GM19023 (cell line): ENCODE data around the gene MEP1A.

ENCODE experiments used
- ATAC-seq: cut with Tn5 transposase; IDR thresholded peaks from one replicate; pipeline ENCODE4 v1.9.1; 2021; ENCODE audit warnings: mild to moderate bottlenecking, moderate library complexity; ENCODE audit not compliant: unreplicated experiment

The MEP1A gene

GRCh38 chr6:46776070-46776712, 17.0 kb upstream of the MEP1A start:
- no peak for ATAC-seq

GRCh38 chr6:46777476-46778346, 15.5 kb upstream of the MEP1A start:
- no peak for ATAC-seq

- no peak for ATAC-seq
Observed at GRCh38 chr6:46781478-46782378, 11.5 kb upstream of the MEP1A start.

GRCh38 chr6:46784535-46784934, 8.7 kb upstream of the MEP1A start:
- no peak for ATAC-seq

- ATAC-seq, result no peak
Observed at GRCh38 chr6:46787871-46788540, 5.2 kb upstream of the MEP1A start.

- ATAC-seq, result no peak
Observed at GRCh38 chr6:46788791-46789190, 4.4 kb upstream of the MEP1A start.

- no peak for ATAC-seq
Observed at GRCh38 chr6:46789434-46790354, 3.5 kb upstream of the MEP1A start.

GRCh38 chr6:46790355-46790874, 2.8 kb upstream of the MEP1A start:
- no peak for ATAC-seq

GRCh38 chr6:46792635-46793034, 554 bp upstream of the MEP1A start:
- no peak for ATAC-seq

- ATAC-seq, result no peak
Observed at GRCh38 chr6:46794068-46794467, 879 bp downstream of the MEP1A start.

GRCh38 chr6:46795816-46796215, 2.6 kb downstream of the MEP1A start:
- ATAC-seq, result no peak

- ATAC-seq, result no peak
Observed at GRCh38 chr6:46796848-46797580, 3.8 kb downstream of the MEP1A start.

- no peak for ATAC-seq
Observed at GRCh38 chr6:46799657-46800056, 6.5 kb downstream of the MEP1A start.

GRCh38 chr6:46808806-46809205, 15.6 kb downstream of the MEP1A start:
- ATAC-seq, result no peak

GRCh38 chr6:46815130-46815529, 21.9 kb downstream of the MEP1A start:
- ATAC-seq, result no peak

GRCh38 chr6:46816626-46817025, 23.4 kb downstream of the MEP1A start:
- ATAC-seq, result no peak

- no peak for ATAC-seq
Observed at GRCh38 chr6:46819561-46819960, 26.4 kb downstream of the MEP1A start.

- ATAC-seq, result no peak
Observed at GRCh38 chr6:46821458-46821881, 28.3 kb downstream of the MEP1A start.

- no peak for ATAC-seq
Observed at GRCh38 chr6:46828939-46829338, 35.8 kb downstream of the MEP1A start.
